Lung (tissue), 12 donors: ENCODE data around the gene LMF2. TPM values are rescaled to one million over a fixed set of nuclear protein-coding genes. Genes with fewer than 3 reads are reported as not detected.
A peak's percentile ranks its signal among the peaks of the same experiment; 100 is the strongest.

Source experiments
- ATAC-seq: fragments of 200-7000 bp; cut with Tn5 transposase; one replicate; pipeline ENCODE4 v1.9.1; 2020; ENCODE audit warnings: moderate number of reproducible peaks; ENCODE audit not compliant: insufficient read depth, low FRiP score
- DNase-seq, 3 donors: peaks; one replicate each; pipeline ENCODE4 v3.0.0-alpha.2; 2013 to 2017
- H3K27ac ChIP-seq, 2 donors: one replicate each; pipeline ENCODE4 v1.5.1; 2013; ENCODE audit warnings: mild to moderate bottlenecking in 2 of 2, moderate library complexity in 2 of 2, control low read depth in 1 of 2, inconsistent platforms in 1 of 2, low read depth in 1 of 2, low read length in 1 of 2
- H3K27me3 ChIP-seq, 3 donors: one replicate each; pipeline ENCODE4 v1.5.1; 2013; ENCODE audit warnings: low read length in 2 of 3; ENCODE audit not compliant: control insufficient read depth in 3 of 3, insufficient read depth in 3 of 3
- H3K36me3 ChIP-seq, 4 donors: one replicate each; pipeline ENCODE4 v1.5.1; 2013; ENCODE audit warnings: low read length in 4 of 4, mild to moderate bottlenecking in 1 of 4, moderate library complexity in 1 of 4; ENCODE audit not compliant: control insufficient read depth in 4 of 4, insufficient read depth in 4 of 4
- H3K4me1 ChIP-seq, 5 donors: one replicate each; pipeline ENCODE4 v1.5.1; 2013; ENCODE audit warnings: low read length in 5 of 5, mild to moderate bottlenecking in 2 of 5, moderate library complexity in 1 of 5; ENCODE audit not compliant: control insufficient read depth in 5 of 5, insufficient read depth in 5 of 5
- H3K4me3 ChIP-seq: one replicate; pipeline ENCODE4 v1.5.1; 2013; ENCODE audit warnings: mild to moderate bottlenecking, control low read depth, moderate library complexity
- H3K9ac ChIP-seq, 2 donors: one replicate each; pipeline ENCODE4 v1.5.1; 2013; ENCODE audit warnings: low read length in 2 of 2, control low read depth in 1 of 2; ENCODE audit not compliant: insufficient read depth in 1 of 2
- H3K9me3 ChIP-seq, 4 donors: one replicate each; pipeline ENCODE4 v1.5.1; 2013; ENCODE audit warnings: low read length in 3 of 4, mild to moderate bottlenecking in 1 of 4, moderate library complexity in 1 of 4; ENCODE audit not compliant: control insufficient read depth in 4 of 4, insufficient read depth in 3 of 4
- CTCF ChIP-seq: IDR thresholded peaks from 2 replicates; pipeline ENCODE4 v1.5.1; 2012; ENCODE audit warnings: mild to moderate bottlenecking; ENCODE audit errors: control extremely low read depth, extremely low read depth
- WGBS, 2 donors: extraction: QIAGEN DNeasy Blood & Tissue Kit; methylation state at CpG; one replicate each; pipeline ENCODE4 v1.1.7; 2013; 5-methylcytosine and 5-hydroxymethylcytosine counted together
- polyA plus RNA-seq, 2 donors: library from polyadenylated mRNA; stranded (reverse); fragments of 200-250 nt; gene quantifications; one replicate each; pipeline ENCODE4 v1.2.1, GENCODE V29; 2013
- total RNA-seq, 2 donors: library from RNA; depleted of rRNA in 1 of 2; stranded (reverse); fragments of >200 nt in 1 of 2; gene quantifications; one replicate each; pipeline ENCODE4 v1.2.1, GENCODE V29; 2014 to 2021
- donor health status: control.
- donor health status: control.
- donor health status: Bipolar disorder and iron deficiency.
- donor health status: healthy.
- donor health status: DM: yes; HTN: yes; CAD: no.

The LMF2 gene
- total and polyA plus RNA-seq, 4 donors: 29.8 to 84.6 (median 50.4) TPM

DNA sequence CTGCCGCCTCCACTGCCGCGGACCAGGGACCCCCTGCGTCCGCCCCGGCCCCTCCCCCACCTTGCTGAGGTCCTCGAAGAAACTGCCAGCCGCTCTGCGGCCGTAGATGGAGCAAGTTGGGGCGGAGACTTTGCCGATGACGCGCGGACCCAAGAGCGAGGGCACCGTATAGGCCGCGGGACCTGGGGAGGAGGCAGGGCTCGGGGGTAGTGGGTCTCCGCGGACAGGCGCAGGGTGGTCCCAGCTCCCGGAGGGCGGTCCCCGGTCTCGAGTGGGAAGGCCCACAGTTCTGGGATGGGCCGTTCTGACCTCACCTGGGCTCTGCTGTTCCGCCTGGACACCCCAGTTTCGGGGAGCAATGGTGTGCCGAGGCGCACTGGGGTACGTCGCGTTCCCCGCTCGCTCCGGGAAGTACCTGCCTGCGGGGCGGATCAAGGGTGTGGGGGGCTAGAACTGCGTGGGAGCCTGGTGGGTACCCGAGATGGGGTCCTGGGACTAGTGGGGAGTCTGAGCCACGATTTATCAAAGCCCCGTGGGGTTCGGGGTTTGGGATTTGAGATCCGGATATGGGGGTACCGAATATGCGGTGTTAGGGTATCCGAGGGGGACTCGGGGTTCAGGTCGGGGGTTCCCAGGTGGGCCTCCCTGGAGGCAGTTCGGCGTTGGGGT, 23.5 kb upstream of the LMF2 start:
- Histone ChIP-seq H3K36me3 (peaks cover 0 to 1% (median 0%) of the 10 kb centered on the region in 4 donors), H3K27ac (peak overlapping the region; percentile 95 to 99), H3K4me1 (peaks cover 0 to 32% (median 20%) of the 10 kb centered on the region in 5 donors), H3K9me3 (no peaks in the 10 kb centered on the region), H3K4me3 (peak overlapping the region; percentile 64), H3K9ac (no peak overlapping the region), H3K27me3 (peaks cover 0 to 38% (median 23%) of the 10 kb centered on the region in 3 donors)
- 1 to 2% methylated on average over 49 to 53 of the region's 53 CpGs for WGBS, 2 donors
- ATAC-seq (peak; percentile 48), DNase-seq (peak; percentile 75 to 81 (median 76))
- no peak for TF ChIP-seq CTCF

DNA sequence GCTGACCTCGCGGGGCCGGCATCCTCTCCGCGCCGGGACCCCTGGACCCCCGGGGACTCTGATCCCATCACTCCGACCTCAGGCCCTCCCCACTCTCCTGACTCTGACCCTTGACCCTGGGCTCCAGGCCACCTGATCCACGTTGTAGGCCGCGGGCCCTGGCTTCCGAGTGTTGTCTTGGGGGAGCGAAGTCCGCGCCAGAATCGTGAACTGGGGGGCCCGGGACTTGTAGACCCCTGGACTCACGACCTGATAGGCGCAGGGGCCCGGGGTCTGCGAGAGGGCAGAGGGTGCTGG, 23.0 kb upstream of the LMF2 start:
- no peak for TF ChIP-seq CTCF
- Histone ChIP-seq H3K9me3 (no peaks in the 10 kb centered on the region), H3K9ac (no peak overlapping the region), H3K27me3 (peaks cover 0 to 38% (median 23%) of the 10 kb centered on the region in 3 donors), H3K4me3 (peak overlapping the region; percentile 64), H3K27ac (peak overlapping the region; percentile 95 to 99), H3K36me3 (peaks cover 0 to 1% (median 0%) of the 10 kb centered on the region in 4 donors), H3K4me1 (peaks cover 0 to 32% (median 20%) of the 10 kb centered on the region in 5 donors)
- peak in 1 of 3 donors; percentile 45 for DNase-seq
- WGBS, 2 donors: 1 to 2% methylated on average over 21 of the region's 21 CpGs
- ATAC-seq: no peak

- Histone ChIP-seq H3K4me1 (peaks cover 0 to 33% (median 20%) of the 10 kb centered on the region in 5 donors), H3K36me3 (peaks cover 0 to 1% (median 0%) of the 10 kb centered on the region in 4 donors), H3K27ac (peak within 1 kb of the TSS; percentile 95 to 99), H3K4me3 (peak within 1 kb of the TSS; percentile 64), H3K27me3 (peaks cover 0 to 38% (median 23%) of the 10 kb centered on the region in 3 donors), H3K9ac (no peak within 1 kb of the TSS), H3K9me3 (no peaks in the 10 kb centered on the region)
- WGBS, 2 donors: 0 to 1% methylated on average over 70 to 92 of the region's 92 CpGs
- DNase-seq (peak; percentile 67 to 70 (median 68)), ATAC-seq (peak; percentile 34)
- TF ChIP-seq CTCF: no peak
Measured at GRCh38 chr22:50529897-50530579, 22.5 kb upstream of the LMF2 start, which contains the start of gene TYMP. TSS of gene TYMP (minus strand) at chr22:50530012. CDS start at chr22:50529709, 303 bp downstream.
